ENCODE data around the gene MYL11.

Gene MYL11

GRCh38 chr16:30399435-30400186 is 25.0 kb downstream of the MYL11 start:
- Histone ChIP-seq H3K4me2 (ENCODE audit: low read depth, low read length) (peak overlapping the region; percentile 93), H3K27ac (ENCODE audit: low read length) (no peak overlapping the region; the same call in 1 of the 2 replicates), H4K20me1 (ENCODE audit: insufficient read depth, low read length) (no peaks in the 10 kb centered on the region), H3K79me2 (ENCODE audit: low read length) (peaks cover 25% of the 10 kb centered on the region), H3K9ac (ENCODE audit: low read length) (peak overlapping the region; percentile 78; the same call in 1 of the 2 replicates), H2AFZ (ENCODE audit: low read length) (peak overlapping the region; percentile 92; the same call in 1 of the 2 replicates), H3K36me3 (replicated peaks; ENCODE audit: insufficient read depth, low read length) (0 out of 2 replicates have a peak, but pooled peaks cover 2% of the 10 kb centered on the region), H3K9me3 (replicated peaks; ENCODE audit: insufficient read depth, low read length) (no peaks in the 10 kb centered on the region), H3K4me1 (ENCODE audit: low read length) (0 out of 2 replicates have a peak, but pooled peaks cover 4% of the 10 kb centered on the region), H3K4me3 (ENCODE audit: low read length) (peak overlapping the region; percentile 78), H3K27me3 (replicated peaks; ENCODE audit: insufficient read depth, low read length) (no peaks in the 10 kb centered on the region), H3K9me2 (replicated peaks; ENCODE audit: insufficient read depth, low read length) (no peaks in the 10 kb centered on the region), H3F3A (ENCODE audit: insufficient read depth, low read length) (peaks cover 24% of the 10 kb centered on the region)
- no peak for DNase-seq
- TF ChIP-seq EZH2phosphoT487 (IDR thresholded peaks at IDR 0.05; ENCODE audit: low read length): no peak
- TF ChIP-seq EZH2 (optimal IDR thresholded peaks at IDR 0.05; ENCODE audit: low read depth, low read length): no peak
- TF ChIP-seq CTCF (IDR thresholded peaks at IDR 0.05; ENCODE audit: low read length): no peak

GRCh38 chr16:30401768-30402425 is 27.3 kb downstream of the MYL11 start:
- H3K27me3 ChIP-seq (replicated peaks; ENCODE audit: insufficient read depth, low read length): no peaks in the 10 kb centered on the region
- 0 out of 2 replicates have a peak, but pooled peaks cover 2% of the 10 kb centered on the region for H3K36me3 ChIP-seq (replicated peaks; ENCODE audit: insufficient read depth, low read length)
- H3F3A ChIP-seq (ENCODE audit: insufficient read depth, low read length): peaks cover 17% of the 10 kb centered on the region
- no peak overlapping the region for H3K9ac ChIP-seq (ENCODE audit: low read length)
- H2AFZ ChIP-seq (ENCODE audit: low read length): no peak overlapping the region
- no peaks in the 10 kb centered on the region for H3K9me3 ChIP-seq (replicated peaks; ENCODE audit: insufficient read depth, low read length)
- H4K20me1 ChIP-seq (ENCODE audit: insufficient read depth, low read length): no peaks in the 10 kb centered on the region
- H3K4me2 ChIP-seq (ENCODE audit: low read depth, low read length): no peak overlapping the region
- H3K79me2 ChIP-seq (ENCODE audit: low read length): peaks cover 12% of the 10 kb centered on the region
- DNase-seq: no peak
- H3K4me3 ChIP-seq (ENCODE audit: low read length): no peak overlapping the region
- H3K27ac ChIP-seq (ENCODE audit: low read length): no peak overlapping the region
- H3K9me2 ChIP-seq (replicated peaks; ENCODE audit: insufficient read depth, low read length): no peaks in the 10 kb centered on the region
- peaks cover 2% of the 10 kb centered on the region; the same call in 1 of the 2 replicates for H3K4me1 ChIP-seq (ENCODE audit: low read length)
- TF ChIP-seq EZH2phosphoT487 (IDR thresholded peaks at IDR 0.05; ENCODE audit: low read length): no peak
- no peak for TF ChIP-seq EZH2 (optimal IDR thresholded peaks at IDR 0.05; ENCODE audit: low read depth, low read length)
- TF ChIP-seq CTCF (IDR thresholded peaks at IDR 0.05; ENCODE audit: low read length): no peak

- no peaks in the 10 kb centered on the region for H3K27me3 ChIP-seq (replicated peaks; ENCODE audit: insufficient read depth, low read length)
- H4K20me1 ChIP-seq (ENCODE audit: insufficient read depth, low read length): no peaks in the 10 kb centered on the region
- no peaks in the 10 kb centered on the region for H3K36me3 ChIP-seq (replicated peaks; ENCODE audit: insufficient read depth, low read length)
- peaks cover 16% of the 10 kb centered on the region for H3K4me1 ChIP-seq (ENCODE audit: low read length)
- peak overlapping the region; percentile 55; the same call in 1 of the 2 replicates for H3K27ac ChIP-seq (ENCODE audit: low read length)
- H3K4me3 ChIP-seq (ENCODE audit: low read length): peak overlapping the region; percentile 77
- DNase-seq: no peak
- H3K9me3 ChIP-seq (replicated peaks; ENCODE audit: insufficient read depth, low read length): no peaks in the 10 kb centered on the region
- H2AFZ ChIP-seq (ENCODE audit: low read length): peak overlapping the region; percentile 83
- peak overlapping the region; percentile 84 for H3K4me2 ChIP-seq (ENCODE audit: low read depth, low read length)
- no peaks in the 10 kb centered on the region for H3F3A ChIP-seq (ENCODE audit: insufficient read depth, low read length)
- no peaks in the 10 kb centered on the region for H3K9me2 ChIP-seq (replicated peaks; ENCODE audit: insufficient read depth, low read length)
- TF ChIP-seq CTCF (IDR thresholded peaks at IDR 0.05; ENCODE audit: low read length) (no peak), EZH2phosphoT487 (IDR thresholded peaks at IDR 0.05; ENCODE audit: low read length) (no peak), EZH2 (optimal IDR thresholded peaks at IDR 0.05; ENCODE audit: low read depth, low read length) (no peak)
- peak overlapping the region; percentile 74 for H3K9ac ChIP-seq (ENCODE audit: low read length)
- peaks cover 19% of the 10 kb centered on the region for H3K79me2 ChIP-seq (ENCODE audit: low read length)
Measured at GRCh38 chr16:30406795-30407101, 32.1 kb downstream of the MYL11 start.
